GM21390 (cell line): ENCODE results near the gene APPL2.

Source experiments
- ATAC-seq: cut with Tn5 transposase; IDR thresholded peaks from one replicate; pipeline ENCODE4 v1.9.1; 2021; ENCODE audit not compliant: unreplicated experiment

Gene APPL2

GRCh38 chr12:105141320-105141922, 94.6 kb downstream of the APPL2 start:
- no peak for ATAC-seq

DNA sequence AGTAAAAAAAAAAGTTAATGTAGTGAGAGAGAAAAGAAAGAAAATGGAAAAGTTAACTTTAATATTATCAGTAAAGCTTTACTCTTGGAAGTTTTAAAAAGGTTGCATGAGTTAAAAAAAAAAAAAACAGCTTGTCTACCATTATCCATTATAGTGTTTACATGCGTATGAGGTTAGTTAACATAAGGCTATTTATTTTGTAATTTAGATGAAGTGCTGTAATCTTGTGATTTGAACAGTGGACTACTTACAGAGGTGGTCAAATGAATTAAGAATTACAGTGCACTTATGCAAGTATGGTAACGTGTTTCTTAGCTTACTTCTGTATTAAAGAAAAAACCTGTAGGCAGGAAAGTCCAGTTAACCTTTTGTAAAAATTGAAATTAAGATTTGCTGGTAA, 97.7 kb downstream of the APPL2 start:
- ATAC-seq, result no peak
